DOHH2 (cell line): Measurements from ENCODE around the gene WTIP.

Source experiments
- EZH2phosphoT487 ChIP-seq: fragments of 200-600 bp; sonication (generic); IDR thresholded peaks from 2 replicates; pipeline ENCODE4 v1.6.1; 2017; ENCODE audit warnings: borderline replicate concordance, mild to moderate bottlenecking, antibody characterized with exemption, low read length, moderate library complexity, mixed read lengths
- TF ChIP-seq, protein P1 (sequence below): fragments of 200-600 bp; sonication (generic); IDR thresholded peaks from one replicate; pipeline ENCODE4 v1.5.1; 2014; ENCODE audit warnings: antibody characterized with exemption, mild to moderate bottlenecking, low read depth, low read length; ENCODE audit not compliant: poor library complexity, severe bottlenecking

GRCh38 chr19:34494601-34495000 is 13.0 kb downstream of the WTIP start:
- TF ChIP-seq, protein P1, sequence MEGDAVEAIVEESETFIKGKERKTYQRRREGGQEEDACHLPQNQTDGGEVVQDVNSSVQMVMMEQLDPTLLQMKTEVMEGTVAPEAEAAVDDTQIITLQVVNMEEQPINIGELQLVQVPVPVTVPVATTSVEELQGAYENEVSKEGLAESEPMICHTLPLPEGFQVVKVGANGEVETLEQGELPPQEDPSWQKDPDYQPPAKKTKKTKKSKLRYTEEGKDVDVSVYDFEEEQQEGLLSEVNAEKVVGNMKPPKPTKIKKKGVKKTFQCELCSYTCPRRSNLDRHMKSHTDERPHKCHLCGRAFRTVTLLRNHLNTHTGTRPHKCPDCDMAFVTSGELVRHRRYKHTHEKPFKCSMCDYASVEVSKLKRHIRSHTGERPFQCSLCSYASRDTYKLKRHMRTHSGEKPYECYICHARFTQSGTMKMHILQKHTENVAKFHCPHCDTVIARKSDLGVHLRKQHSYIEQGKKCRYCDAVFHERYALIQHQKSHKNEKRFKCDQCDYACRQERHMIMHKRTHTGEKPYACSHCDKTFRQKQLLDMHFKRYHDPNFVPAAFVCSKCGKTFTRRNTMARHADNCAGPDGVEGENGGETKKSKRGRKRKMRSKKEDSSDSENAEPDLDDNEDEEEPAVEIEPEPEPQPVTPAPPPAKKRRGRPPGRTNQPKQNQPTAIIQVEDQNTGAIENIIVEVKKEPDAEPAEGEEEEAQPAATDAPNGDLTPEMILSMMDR: no peak
- TF ChIP-seq EZH2phosphoT487: no peak
